HS-27A (cell line): ENCODE data around the gene CLEC10A.

Source experiments
- DNase-seq: peaks from one replicate; pipeline ENCODE4 v3.0.0-alpha.2; 2012; ENCODE audit warnings: low read depth, missing footprints

CLEC10A gene

GRCh38 chr17:7038025-7038862 lies 41.8 kb downstream of the CLEC10A start:
- DNase-seq: no peak

DNA sequence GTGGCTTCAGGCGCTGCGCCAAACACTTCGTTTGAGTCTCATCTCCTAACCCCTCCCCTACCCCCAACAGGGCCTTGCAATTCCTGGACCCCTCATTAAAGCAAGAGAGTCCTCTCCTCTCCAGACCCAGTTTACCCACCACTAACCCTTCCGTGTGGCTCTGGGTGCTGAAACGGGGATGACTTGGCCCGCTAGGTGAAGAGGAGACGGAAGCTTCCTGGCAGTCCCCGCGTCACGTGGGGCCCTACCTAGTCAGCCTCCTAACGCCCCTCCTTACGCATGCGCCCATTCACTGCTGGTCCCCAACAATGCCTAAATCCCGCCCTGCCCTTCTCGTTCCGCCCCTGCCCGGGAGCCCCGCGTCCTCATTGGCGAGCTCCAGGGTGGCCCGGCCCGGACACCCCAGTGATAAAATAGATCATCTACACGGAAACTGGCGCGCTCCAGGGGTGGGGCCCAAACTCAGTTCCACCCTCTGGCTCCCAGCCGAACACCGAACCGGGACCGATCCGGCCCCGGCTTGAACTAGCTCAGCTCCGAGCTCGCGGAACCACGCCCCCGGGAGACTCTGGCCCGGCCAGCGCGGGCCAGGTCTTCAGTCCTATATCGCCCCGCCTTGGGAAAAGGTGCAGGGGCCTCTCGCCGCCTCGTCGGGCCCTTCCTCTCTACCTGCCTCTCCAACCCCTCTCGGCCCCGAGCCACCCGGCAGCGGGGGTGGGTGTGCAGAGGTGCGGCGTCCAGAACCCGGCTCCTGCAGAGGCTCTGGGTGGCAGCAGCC lies 44.3 kb downstream of the CLEC10A start, which contains the start of gene SLC16A13:
TSS of gene SLC16A13 (plus strand) at position 425 of the 778 bp plus-strand sequence. CDS start 368 bp downstream, outside the sequence.
- DNase-seq: peak; percentile 65

GRCh38 chr17:7034955-7035590 lies 45.0 kb downstream of the CLEC10A start:
- DNase-seq: no peak

DNA sequence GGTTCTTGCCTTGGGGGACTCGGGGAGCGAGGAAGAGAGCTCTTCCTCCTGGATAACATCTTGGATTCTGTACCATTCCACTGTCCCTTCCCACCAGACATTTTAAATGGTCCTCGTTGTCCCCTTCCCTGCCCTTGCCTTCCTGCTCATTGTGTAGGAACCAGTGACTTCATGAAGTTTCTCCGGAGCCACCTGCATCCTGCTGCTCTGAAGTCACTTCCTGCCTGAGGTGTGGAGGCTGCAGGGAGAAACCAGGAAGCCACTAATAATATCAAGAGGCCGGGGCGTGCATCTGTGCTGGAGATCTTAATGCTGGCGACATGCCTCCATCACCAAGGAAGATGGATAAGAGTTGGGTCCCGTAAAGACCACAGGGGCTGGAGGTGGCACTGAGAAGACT lies 50.4 kb downstream of the CLEC10A start:
- no peak for DNase-seq

DNA sequence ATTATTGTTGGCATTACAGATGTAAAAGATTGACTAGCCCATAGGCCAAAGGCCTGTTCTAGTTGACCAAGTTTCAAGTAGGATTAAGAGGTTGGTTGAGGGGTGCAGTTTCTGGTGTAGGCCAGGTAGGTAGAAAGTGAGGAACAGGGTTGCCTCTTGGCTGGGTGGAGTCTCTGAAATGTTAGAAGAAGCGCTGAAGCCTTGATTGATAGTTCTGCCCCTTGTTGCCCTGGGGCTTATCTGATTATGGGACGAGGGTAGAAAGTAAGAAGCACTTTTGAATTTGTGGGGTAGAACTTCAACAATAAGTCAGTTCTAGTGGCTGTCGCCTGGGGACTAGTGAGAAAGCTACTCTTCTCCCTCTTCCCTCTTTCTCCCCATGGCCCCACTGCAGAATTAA lies 51.0 kb downstream of the CLEC10A start:
- DNase-seq: no peak

- DNase-seq: no peak
Measured at GRCh38 chr17:7027335-7027734, 52.7 kb downstream of the CLEC10A start.

- DNase-seq: no peak
Measured at GRCh38 chr17:7026471-7027115, 53.5 kb downstream of the CLEC10A start.

DNA sequence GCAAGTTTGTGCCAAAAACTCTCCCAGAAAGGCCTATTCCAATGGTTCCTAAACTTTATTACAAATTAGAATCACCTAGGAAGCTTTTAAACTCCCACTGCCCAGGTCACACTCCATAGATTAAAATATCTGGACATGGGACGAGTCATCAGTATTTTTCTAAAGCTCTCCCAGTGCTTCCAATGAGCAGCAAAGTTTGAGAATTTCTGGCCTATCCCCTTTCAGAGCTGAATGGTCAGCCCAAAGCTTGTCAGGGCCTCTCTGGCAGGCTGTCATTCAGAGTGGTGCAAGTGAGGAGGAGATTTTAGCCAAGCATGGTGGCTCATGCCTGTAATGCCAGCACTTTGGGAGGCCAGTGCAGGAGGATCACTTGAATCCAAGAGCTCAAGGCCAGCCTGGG lies 54.8 kb downstream of the CLEC10A start:
- DNase-seq: no peak
